NCI-H128 (cell line): Measurements from ENCODE around the gene C1QTNF6.

ENCODE experiments used
- DNase-seq: peaks from one replicate; lab custom pipeline; 2025; ENCODE audit not compliant: unreplicated experiment; lab: John Stamatoyannopoulos, UW

Gene C1QTNF6

DNA sequence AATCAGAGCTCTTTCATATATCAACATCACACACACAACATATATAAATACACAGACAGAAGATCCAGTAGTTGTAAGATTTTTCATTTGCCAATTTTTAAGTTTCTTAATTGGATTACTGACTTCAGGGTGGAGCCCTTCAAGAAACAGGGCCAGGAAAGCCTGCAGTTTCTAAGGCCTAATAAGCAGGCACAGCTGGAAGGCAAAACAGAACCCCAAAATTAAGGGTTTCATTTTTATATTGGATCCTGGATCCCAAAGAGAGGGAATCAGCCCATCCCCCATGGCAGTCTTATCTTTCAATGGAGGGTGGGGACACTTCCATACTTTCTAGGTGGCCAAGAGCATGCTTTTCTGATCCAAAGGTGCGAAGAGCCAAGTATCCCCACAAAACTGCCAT is 4.7 kb upstream of the C1QTNF6 start:
- no peak for DNase-seq

DNA sequence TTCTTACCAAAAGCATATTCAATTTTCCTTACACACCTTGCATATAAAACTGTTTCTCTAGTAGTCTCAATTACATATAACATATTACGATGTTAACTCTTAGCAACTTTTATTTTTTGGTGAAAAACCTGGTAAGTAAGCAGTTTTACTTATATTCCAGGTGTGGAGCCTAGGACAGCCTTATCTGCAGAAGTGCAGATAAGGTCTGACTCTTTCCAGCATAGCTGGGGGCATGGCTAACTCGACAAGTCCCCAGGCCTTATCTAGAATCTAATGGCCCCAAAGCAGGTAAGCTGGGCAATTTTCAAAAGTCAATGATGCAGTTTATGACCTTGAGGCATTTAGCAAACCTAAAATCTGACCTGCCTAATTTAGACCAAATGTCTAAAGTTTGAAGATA is 4.2 kb upstream of the C1QTNF6 start:
- no peak for DNase-seq

DNA sequence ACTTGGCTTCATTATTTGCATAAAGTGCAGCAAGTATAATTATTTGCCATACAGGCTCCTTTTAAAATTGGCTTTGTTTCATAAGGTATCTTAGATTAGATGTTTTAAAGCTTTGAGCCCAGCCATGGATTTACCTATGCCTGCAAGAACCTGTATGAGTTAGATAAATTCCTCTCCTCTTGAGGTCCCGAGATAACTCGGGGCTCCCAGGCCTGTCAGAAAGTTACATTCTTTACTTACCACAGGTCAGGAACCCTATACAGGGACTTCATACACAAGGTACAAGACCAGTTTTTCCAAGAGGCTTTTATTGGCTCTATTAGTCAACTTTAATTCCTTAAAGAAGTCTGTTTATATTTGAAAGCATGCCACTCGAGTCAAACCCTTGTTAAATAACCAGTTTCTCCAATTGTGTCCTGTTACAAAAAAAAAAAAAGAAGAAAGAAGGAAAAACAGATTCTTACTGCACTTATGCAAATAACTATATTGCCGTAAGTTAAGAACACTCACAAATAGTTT is 2.3 kb upstream of the C1QTNF6 start:
- no peak for DNase-seq

DNA sequence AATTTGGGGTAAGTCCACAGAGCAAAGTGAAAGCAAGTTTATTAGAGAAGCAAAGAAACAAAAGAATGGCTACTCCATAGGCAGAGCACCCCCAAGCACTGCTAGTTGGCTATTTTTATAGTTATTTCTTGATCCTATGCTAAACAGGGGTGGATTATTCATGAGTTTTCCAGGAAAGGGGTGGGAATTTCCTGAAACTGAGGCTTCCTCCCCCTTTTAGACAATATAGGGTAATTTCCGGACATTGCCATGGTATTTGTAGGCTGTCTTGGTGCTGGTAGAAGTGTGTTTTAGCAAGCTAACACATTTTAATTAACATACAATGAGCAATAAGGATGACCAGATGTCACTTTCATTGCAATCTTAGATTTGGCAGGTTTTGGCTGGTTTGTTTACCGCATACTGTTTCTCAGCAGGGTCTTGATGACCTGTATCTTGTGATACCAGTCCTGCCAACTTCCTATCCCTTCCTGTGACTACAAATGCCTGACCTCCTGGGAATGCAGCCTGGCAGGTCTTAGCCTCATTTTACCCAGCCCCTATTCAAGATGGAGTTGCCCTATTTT is 937 bp upstream of the C1QTNF6 start:
- no peak for DNase-seq

DNA sequence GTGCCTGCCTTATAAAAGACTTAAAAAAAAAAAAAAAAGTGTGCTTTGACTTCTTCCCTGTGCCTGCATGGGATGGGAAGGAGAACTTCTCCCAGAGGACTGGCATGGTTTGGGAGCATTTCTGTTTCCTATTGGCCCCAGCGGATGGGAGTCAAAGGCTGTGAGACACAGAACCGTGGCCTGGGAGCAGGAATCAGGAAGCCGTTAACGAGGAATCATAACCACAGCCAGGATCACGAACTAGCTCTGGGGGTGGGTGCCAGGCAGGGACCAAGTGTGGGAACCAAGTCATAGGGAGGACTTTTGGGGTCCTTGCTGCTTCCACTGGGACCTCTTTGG is 526 bp downstream of the C1QTNF6 start:
- no peak for DNase-seq

DNA sequence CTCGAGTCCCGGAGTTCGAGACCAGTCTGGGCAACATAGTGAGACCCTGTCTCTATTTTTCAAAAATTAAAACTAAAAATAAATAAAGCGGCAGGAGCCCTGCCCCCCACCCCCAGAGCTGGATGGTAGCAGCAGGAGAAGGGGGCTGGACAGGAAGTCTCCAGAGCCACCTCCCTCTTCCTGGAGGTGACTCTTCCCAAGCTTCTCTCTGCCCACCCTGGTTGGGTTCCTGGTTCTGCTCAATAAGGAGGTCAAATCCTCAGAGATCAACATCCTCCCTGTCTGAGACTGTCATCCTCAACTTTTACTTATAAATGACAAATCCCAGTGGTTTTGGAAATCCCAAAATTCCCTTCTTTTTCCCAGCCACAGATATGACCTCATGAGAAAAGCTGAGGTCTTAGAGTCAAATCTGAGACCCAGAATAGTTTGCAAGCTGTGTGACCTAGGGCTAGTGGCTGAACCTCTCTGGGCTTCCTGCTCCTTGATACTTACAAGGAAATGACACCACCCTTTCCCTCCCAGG is 987 bp downstream of the C1QTNF6 start:
- DNase-seq = no peak

DNA sequence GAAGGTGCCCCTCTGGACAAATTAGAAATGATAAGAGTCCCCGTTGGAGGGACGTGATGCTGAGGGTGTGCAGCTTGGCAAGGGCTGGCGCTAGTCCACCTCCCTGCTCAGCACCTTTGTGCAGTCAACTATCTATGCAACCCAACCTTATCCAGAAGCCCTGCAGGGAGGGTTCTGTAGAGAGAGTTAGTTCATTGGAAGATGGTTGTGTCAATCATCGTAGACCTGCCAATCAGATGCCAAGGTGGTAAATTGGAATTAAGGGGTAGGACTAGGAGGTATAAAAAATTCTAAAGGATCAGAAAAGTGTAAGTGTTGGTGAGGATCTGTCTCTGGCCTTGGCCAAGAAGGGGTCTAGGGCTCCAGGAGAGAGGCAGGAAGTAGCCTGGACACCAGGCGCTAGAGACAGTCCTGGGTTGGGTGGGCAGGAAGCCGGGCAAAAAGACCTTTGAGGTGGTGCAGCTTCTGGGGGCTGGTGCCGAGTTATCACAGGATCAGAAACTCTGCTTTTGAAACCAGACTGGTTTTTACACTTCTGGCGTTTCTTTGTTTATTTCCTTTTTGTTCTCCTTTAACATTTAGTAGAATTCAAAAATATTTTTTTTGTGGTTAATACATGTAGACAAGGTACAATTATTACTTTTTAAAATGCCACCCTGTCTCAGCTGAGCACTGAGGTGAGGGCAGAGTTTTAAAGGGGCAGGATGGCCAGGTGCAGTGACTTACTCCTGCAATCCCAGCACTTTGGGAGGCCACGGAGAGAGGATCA is 1.6 kb downstream of the C1QTNF6 start:
- no peak for DNase-seq

DNA sequence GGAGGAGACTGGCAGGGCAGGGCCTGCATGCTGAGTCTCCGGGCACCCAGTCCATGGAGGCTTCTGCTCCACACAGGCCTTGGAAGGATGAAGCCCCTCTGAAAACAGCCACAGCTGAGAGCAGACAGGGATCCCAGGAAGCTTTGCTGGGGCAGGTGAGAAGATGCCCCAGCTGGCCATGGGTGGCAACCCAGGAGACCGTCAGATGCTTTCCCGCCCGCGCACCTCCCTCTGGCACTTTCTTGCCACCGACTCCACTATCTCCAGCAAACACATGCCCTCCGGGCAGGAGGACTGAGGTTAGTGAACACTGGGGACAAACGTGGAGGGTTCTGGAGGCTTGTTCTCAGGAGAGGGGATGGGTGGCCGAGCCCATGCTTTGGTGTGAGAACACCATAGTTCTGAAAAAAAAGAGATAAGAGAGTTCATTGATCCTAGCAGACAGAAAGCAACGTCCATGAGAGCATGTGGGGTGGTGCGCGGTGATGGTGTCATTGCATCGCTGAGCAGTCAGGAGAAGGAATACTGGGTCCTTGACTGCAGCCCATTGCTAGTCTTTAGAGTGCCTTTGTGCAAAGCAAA is 2.3 kb downstream of the C1QTNF6 start:
- no peak for DNase-seq

DNA sequence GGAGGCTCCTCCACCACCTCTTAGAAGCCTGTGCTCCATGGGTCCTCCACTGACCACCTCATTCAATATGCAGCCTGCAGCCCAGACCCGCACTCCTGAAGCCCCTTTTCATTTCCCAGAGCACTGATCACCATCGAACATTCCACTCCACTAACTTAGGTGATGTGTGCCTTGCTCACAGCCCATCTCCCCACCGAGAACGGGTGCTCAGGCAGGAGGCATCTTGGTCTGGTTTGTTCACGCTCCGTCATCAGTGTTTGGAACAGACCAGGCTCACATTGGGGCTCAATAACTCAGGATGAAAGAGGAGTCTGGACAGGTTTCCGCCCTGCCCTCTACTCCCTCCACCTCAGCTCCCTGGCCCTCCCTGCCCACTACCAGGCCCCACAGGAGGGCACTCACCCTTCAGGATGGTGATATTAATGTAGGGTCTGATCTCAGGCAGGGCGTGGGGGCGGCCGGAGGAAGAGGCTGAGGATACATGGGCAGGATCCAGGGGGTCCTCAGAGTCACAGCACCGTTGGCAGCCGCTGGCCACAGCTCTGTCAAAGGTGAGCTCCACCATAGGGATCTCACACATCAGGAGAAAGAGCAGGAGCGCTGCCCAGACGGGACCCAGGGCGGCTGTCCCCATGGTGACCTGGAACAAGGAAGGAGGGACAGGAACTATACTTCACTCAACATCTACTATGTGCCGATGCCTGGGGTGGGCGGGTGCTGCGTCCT is 3.1 kb downstream of the C1QTNF6 start:
- no peak for DNase-seq

DNA sequence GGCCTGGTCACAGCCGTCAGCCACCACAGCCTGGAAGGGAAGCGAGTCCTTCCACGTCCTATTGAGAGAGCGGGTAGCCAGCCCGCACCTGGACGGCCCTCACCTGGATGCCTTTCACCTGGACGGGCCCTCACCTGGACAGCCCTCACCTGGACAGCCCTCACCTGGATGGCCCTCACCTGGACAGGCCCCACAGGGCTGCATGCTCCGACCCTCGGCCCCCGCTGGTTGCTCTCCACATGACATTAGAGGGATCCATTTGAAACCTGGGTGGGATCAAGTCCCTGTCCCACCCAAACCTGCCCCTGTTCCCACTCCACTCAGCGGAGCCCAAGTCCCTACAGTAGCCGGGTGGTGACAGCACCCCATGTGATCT is 3.7 kb downstream of the C1QTNF6 start:
- no peak for DNase-seq

DNA sequence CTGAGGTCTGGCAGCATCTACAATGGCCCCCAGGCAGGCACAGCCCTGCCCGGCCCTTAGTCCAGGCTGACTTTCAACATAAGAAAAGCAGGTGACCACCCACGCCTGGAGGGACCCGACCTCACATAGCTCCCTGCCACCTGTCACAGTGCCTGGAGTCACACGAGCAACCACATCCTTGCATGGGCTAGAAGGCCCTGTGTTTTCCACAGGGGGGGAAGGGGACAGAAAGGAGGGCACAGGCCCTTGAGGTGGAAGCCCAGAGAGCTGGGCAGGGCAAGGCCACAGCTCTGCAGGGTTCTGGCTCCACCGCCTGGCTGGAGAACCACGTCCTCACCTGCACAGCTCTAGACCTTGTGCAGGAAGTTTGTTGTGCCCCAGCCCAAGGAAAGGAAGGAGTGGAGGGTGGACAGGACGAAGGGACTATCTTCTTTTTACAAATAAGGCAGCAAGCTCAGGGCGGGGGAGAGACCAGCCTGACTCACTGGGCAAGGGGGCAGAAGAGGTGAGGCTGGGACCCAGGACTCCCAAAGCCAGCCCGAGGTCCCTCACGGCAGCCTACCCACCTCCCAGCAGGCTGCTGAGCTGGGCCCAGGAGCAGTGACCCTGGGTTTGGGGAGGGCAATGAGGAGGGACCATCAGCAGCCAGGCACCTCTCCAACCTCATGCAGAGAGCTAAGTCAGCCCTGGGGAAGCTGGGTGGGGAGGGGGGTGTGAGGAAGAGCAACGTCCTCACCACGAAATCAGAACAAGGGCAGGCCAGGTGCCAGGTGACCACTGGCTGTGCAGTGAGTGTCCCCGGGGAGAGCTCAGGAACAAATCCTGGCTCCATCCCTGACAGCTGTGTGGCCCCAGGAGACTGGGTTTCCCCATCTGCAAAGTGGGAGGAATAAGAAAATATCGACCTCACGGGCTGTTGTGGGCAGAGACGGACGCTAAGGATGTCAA is 4.3 kb downstream of the C1QTNF6 start:
- no peak for DNase-seq

DNA sequence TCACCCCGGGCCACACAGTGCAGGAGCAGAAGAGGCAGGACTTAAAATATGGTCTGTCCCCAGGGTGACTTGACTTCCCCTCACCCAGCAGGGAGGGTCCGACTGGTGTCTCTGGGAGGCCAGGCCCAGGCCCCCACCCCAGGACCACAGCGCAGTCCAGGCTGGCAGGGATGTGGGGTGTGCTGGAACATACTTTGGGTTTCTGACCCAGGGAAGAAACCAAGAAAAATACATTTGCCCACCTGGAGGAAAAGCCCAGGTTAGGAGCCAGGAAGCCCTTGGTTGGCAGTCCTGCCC is 5.2 kb downstream of the C1QTNF6 start:
- no peak for DNase-seq

DNA sequence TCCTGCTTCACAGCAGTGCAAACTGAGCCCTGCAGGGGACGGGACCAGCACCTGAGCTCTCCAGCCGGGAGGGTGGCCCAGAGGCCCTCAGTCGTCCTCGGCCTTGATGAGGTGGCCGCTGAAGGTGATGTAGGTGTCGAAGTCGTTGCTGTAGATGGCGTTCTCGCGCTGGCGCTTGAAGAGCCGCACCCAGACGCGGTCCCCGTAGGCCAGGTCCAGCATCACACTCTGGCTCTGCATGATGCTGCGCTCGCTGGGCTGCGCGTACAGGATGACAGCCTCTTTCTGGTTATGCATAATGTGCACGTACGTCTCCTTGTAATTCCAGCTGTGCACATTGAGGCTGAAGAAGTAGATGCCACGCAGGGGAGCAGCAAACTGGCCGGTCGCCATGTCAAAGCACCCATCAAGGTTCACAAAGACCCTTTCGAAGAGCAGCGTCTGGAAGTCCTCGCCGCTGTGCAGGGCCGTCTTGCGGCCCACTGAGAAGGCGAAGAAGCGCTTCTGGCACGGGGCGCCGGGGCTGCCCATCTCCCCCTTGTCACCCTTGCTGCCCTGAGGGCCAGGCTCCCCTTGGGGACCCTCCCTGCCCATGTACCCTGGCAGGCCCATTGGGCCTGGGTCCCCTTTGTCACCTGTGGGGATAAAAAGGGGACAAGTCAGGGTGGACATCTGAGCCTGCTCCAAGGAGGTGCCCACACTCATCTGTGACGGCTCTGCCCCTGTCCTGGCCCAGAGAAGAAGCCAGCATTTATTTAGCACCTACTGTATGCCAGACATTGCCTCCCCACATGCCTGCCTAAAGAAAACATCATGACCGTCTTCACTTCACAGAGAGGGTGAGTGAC is 5.7 kb downstream of the C1QTNF6 start:
- no peak for DNase-seq

DNA sequence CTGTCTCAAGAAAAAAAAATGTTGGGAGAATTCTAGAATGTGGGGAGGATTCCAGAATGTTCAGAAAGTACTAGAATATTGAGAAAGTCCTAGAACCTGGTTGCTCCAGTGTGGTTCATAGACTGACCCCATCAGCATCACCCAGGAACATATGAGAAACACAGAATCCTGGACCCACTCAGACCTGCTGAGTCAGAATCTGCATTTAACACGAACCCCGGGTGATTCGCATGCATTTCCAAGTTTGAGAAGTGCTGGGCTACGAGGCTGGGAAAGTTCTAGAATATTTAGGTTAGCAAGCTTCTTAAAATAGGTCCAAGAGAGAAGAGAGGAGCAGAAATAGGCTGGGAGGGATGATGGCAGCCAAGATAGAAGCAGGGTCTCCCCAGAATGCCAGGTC is 6.4 kb downstream of the C1QTNF6 start:
- DNase-seq = no peak

DNA sequence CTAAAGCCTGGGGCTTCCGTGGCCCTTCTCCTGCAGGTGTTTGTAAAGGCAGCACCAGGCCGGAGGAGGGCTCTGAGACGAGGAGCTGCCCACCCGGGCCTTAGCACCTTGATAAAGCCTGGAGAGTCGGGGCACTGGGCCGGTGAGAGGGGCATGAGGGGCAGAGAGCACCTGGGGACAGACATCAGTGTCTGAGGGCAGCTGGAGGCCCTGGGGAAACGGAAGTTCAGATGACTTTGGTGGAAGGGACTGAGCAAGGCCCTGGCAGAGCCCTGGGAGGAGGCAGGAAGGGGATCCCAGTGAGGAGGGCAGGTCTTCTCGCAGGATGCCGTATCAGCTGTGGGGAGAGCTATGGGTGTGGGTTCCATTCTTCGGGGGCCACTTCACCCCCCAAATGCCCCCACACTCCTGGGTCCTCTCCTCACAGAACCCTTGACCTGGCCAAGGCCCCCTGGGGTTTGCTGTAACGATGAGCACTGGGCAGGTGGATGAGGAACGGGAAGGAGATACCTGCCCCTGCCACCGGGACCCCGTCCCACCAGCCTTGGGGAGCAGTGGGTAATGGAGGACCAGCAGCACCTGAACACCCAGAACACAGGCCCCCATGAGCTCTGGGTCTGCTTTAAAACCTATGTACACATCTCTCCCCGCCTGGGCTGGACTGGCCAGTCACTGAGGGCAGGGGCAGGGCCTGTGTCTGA is 7.4 kb downstream of the C1QTNF6 start:
- DNase-seq = no peak

DNA sequence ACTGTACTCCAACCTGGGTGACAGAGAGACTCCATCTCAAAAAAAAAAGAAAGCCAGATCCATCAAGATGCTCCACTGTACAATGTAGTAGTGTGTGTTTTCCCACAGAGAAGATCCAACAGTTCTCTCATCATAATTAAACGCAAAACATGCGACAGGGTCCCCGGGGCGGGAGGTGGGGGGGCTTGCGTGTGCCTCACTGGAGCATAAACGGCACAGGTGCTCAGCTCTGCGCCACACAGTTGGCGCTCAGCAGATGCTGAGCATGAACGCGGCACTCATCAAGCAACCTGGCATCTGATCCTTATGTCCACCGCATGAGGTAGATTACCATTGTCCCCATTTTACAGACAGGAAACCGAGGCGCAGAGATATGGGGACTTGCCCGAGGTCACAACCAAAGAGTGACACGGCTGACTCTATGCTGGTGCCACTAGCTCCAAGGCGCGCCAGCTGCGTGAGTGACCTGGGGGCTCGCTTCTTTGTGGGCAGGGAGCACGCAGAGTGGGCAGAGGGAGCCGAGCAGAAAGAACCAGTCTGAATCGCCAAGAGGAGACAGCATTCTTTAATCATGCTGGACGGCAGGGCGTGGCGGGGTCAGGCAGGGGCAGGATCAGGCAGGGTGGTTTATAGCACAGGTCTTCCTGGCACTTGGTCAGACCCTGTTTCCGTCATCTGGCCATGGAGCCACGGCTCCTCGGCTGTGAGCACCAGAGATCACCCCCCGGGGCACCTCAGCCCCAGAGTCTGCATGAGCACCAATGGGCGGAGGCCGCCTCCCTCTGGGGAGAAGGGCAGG is 8.2 kb downstream of the C1QTNF6 start:
- DNase-seq = no peak

DNA sequence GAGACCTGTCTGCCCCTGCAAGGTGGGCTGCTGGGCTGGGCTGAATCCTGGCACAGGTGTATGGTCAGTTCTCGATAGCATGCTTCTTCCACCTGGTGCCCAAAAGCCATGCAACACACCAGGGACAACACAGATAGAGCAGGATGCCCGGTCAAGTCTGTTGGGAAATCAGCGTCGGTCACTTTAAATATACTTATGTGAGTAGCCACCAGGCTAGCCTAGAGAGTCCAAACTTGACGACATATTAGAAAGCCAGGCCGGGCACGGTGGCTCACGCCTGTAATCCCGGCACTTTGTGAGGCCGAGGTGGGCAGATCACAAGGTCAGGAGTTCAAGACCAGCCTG is 8.9 kb downstream of the C1QTNF6 start:
- no peak for DNase-seq

DNA sequence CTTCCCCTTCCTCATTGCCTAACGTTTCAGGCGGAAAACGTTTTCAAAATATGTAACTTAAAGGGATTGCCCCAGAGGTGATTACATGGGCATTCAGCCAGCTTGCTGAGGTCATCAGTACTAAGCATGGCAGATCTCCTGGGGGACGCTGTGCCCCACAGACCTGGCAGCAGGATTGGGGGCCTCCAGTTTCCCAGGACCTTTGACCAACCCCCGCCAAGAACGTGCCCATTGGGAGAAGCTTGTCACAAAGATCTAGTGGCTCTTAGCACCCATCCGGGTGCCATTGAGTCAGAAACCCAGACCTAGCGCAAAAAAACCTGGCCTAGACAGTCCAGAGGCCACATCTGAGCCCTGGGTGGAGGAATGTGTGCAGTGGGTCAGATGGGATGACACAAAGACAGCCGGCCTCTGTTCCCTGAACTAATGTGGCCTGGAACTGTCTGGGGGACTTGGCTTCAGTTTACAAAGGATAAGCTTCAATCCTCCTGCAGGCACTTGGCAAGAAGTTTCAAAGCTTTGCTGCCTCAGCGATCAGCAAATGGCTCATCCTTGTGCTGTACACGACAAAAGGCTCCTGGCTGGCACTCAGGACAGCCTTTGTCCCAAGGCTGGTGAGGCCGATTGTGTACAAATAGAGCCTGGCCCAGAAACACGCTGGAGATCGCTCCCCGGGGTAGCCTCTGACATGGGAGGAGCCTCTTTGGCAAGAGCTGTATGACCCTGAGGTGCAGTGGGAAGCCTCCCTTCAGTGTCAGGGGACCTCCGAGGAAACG is 9.5 kb downstream of the C1QTNF6 start:
- no peak for DNase-seq
